Skeletal muscle tissue (tissue), 4 donors: ENCODE data around the gene ARFGEF3. TPM values are rescaled to one million over a fixed set of nuclear protein-coding genes. Genes with fewer than 3 reads are reported as not detected.

ENCODE experiments used
- H3K27ac ChIP-seq: one replicate; pipeline ENCODE4 v1.7.0; 2013; ENCODE audit warnings: mild to moderate bottlenecking, low read depth, low read length, inconsistent platforms
- H3K27me3 ChIP-seq, 3 donors: one replicate each; pipeline ENCODE4 v1.7.0; 2013; ENCODE audit warnings: low read length in 3 of 3; ENCODE audit not compliant: control insufficient read depth in 3 of 3, insufficient read depth in 3 of 3
- H3K36me3 ChIP-seq, 3 donors: one replicate each; pipeline ENCODE4 v1.7.0; 2013; ENCODE audit warnings: low read length in 3 of 3; ENCODE audit not compliant: control insufficient read depth in 3 of 3, insufficient read depth in 3 of 3
- H3K4me1 ChIP-seq, 3 donors: one replicate each; pipeline ENCODE4 v1.7.0; 2013; ENCODE audit warnings: low read length in 3 of 3, mild to moderate bottlenecking in 3 of 3; ENCODE audit not compliant: control insufficient read depth in 3 of 3, insufficient read depth in 3 of 3
- H3K4me3 ChIP-seq, 3 donors: one replicate each; pipeline ENCODE4 v1.7.0; 2013; ENCODE audit warnings: low read length in 3 of 3
- H3K9ac ChIP-seq, 3 donors: one replicate each; pipeline ENCODE4 v1.7.0; 2013; ENCODE audit warnings: low read length in 3 of 3, mild to moderate bottlenecking in 3 of 3, moderate library complexity in 2 of 3, low read depth in 1 of 3
- H3K9me3 ChIP-seq, 3 donors: one replicate each; pipeline ENCODE4 v1.7.0; 2013; ENCODE audit warnings: low read length in 3 of 3; ENCODE audit not compliant: control insufficient read depth in 3 of 3
- total RNA-seq: library from RNA; depleted of rRNA; stranded (reverse); fragments of >200 nt; gene quantifications from one replicate; pipeline ENCODE4 v1.2.3, GENCODE V29; 2014
- donor health status: Osteomylitis.

The ARFGEF3 gene
- total RNA-seq, 1 donor from 2014 or later: 1.0 TPM

GRCh38 chr6:138266095-138266494, 104.4 kb downstream of the ARFGEF3 start:
- H3K27ac ChIP-seq: no peak overlapping the region
- H3K27me3 ChIP-seq: no peaks in the 10 kb centered on the region
- no peaks in the 10 kb centered on the region for H3K4me1 ChIP-seq
- no peaks in the 10 kb centered on the region for H3K9me3 ChIP-seq
- H3K9ac ChIP-seq: no peak overlapping the region
- H3K4me3 ChIP-seq: no peak overlapping the region
- no peaks in the 10 kb centered on the region for H3K36me3 ChIP-seq

GRCh38 chr6:138267971-138268895, 106.5 kb downstream of the ARFGEF3 start:
- Histone ChIP-seq H3K4me3 (no peak overlapping the region), H3K36me3 (no peaks in the 10 kb centered on the region), H3K27me3 (no peaks in the 10 kb centered on the region), H3K9ac (no peak overlapping the region), H3K9me3 (no peaks in the 10 kb centered on the region), H3K4me1 (no peaks in the 10 kb centered on the region), H3K27ac (no peak overlapping the region)

- no peaks in the 10 kb centered on the region for H3K36me3 ChIP-seq
- H3K27ac ChIP-seq: no peak overlapping the region
- H3K4me1 ChIP-seq: no peaks in the 10 kb centered on the region
- no peaks in the 10 kb centered on the region for H3K27me3 ChIP-seq
- H3K9ac ChIP-seq: no peak overlapping the region
- no peaks in the 10 kb centered on the region for H3K9me3 ChIP-seq
- no peak overlapping the region for H3K4me3 ChIP-seq
Measured at GRCh38 chr6:138271451-138271850, 109.7 kb downstream of the ARFGEF3 start.

- H3K27me3 ChIP-seq: no peaks in the 10 kb centered on the region
- H3K9ac ChIP-seq: no peak overlapping the region
- H3K4me3 ChIP-seq: no peak overlapping the region
- H3K36me3 ChIP-seq: no peaks in the 10 kb centered on the region
- no peaks in the 10 kb centered on the region for H3K4me1 ChIP-seq
- H3K9me3 ChIP-seq: no peaks in the 10 kb centered on the region
- H3K27ac ChIP-seq: no peak overlapping the region
Measured at GRCh38 chr6:138272533-138273315, 111.0 kb downstream of the ARFGEF3 start.

- Histone ChIP-seq H3K36me3 (no peaks in the 10 kb centered on the region), H3K4me1 (no peaks in the 10 kb centered on the region), H3K27me3 (no peaks in the 10 kb centered on the region), H3K27ac (no peak overlapping the region), H3K4me3 (no peak overlapping the region), H3K9ac (no peak overlapping the region), H3K9me3 (no peaks in the 10 kb centered on the region)
Measured at GRCh38 chr6:138275976-138276375, 114.2 kb downstream of the ARFGEF3 start.

- Histone ChIP-seq H3K27me3 (no peaks in the 10 kb centered on the region), H3K27ac (no peak overlapping the region), H3K4me3 (no peak overlapping the region), H3K4me1 (no peaks in the 10 kb centered on the region), H3K36me3 (no peaks in the 10 kb centered on the region), H3K9me3 (no peaks in the 10 kb centered on the region), H3K9ac (no peak overlapping the region)
Measured at GRCh38 chr6:138277835-138278234, 116.1 kb downstream of the ARFGEF3 start.

- Histone ChIP-seq H3K36me3 (no peaks in the 10 kb centered on the region), H3K9ac (no peak overlapping the region), H3K27me3 (no peaks in the 10 kb centered on the region), H3K4me3 (no peak overlapping the region), H3K4me1 (no peaks in the 10 kb centered on the region), H3K27ac (no peak overlapping the region), H3K9me3 (no peaks in the 10 kb centered on the region)
Measured at GRCh38 chr6:138278326-138278725, 116.6 kb downstream of the ARFGEF3 start.

- no peak overlapping the region for H3K4me3 ChIP-seq
- no peaks in the 10 kb centered on the region for H3K27me3 ChIP-seq
- no peak overlapping the region for H3K27ac ChIP-seq
- no peaks in the 10 kb centered on the region for H3K36me3 ChIP-seq
- H3K4me1 ChIP-seq: no peaks in the 10 kb centered on the region
- H3K9me3 ChIP-seq: no peaks in the 10 kb centered on the region
- no peak overlapping the region for H3K9ac ChIP-seq
Measured at GRCh38 chr6:138285800-138286199, 124.1 kb downstream of the ARFGEF3 start.

GRCh38 chr6:138286698-138287097, 125.0 kb downstream of the ARFGEF3 start:
- H3K4me1 ChIP-seq: no peaks in the 10 kb centered on the region
- no peak overlapping the region for H3K27ac ChIP-seq
- H3K9me3 ChIP-seq: no peaks in the 10 kb centered on the region
- H3K4me3 ChIP-seq: no peak overlapping the region
- no peaks in the 10 kb centered on the region for H3K27me3 ChIP-seq
- H3K9ac ChIP-seq: no peak overlapping the region
- no peaks in the 10 kb centered on the region for H3K36me3 ChIP-seq
